HCT116 (cell line): Measurements from ENCODE around the gene GSTO1. TPM values are rescaled to one million over a fixed set of nuclear protein-coding genes. Genes with fewer than 3 reads are reported as not detected.

Experiments
- ATAC-seq: fragments of 200-7000 bp; cut with Tn5 transposase; 2 replicates; pipeline ENCODE4 v1.9.1; 2020; ENCODE audit warnings: mild to moderate bottlenecking, moderate library complexity
- BruUV-seq: library from RNA; stranded (reverse); fragments of 400-500 nt; replicated peaks from 2 replicates; lab custom pipeline; 2021; lab: Mats Ljungman, UMichigan
- CTCF ChIA-PET: fragments of 300-600 bp; sonication (Branson Sonifier 250); formaldehyde crosslinking; loops from one replicate; lab custom pipeline; 2021; ENCODE audit warnings: antibody characterized with exemption; lab: Charles Lee
- POLR2A ChIA-PET: fragments of 300-600, 350-600 bp; sonication (Branson Sonifier 250); formaldehyde crosslinking; loops from one replicate; lab custom pipeline; 2021; ENCODE audit warnings: antibody characterized with exemption; lab: Charles Lee
- RAD21 ChIA-PET, 2 experiments: fragments of 300-600 bp; sonication (Branson Sonifier 250); formaldehyde crosslinking; loops; one replicate each; lab custom pipeline; 2023; ENCODE audit warnings: low total read pairs in 2 of 2; ENCODE audit not compliant: uncharacterized antibody in 2 of 2, unreplicated experiment in 2 of 2, low non-redundant PET in 1 of 2; lab: Charles Lee
- DNase-seq: peaks from one replicate; pipeline ENCODE4 v3.0.0-alpha.2; 2010; ENCODE audit warnings: low read depth, low spot score
- H2AFZ ChIP-seq: fragments of 200-600 bp; shearing (Covaris generic), sonication (generic); 2 replicates; pipeline ENCODE4 v1.6.1; 2017; ENCODE audit warnings: low read depth, mixed run types, mixed read lengths, antibody characterized with exemption, low read length; ENCODE audit not compliant: poor library complexity, severe bottlenecking
- H3K27ac ChIP-seq: 2 replicates; pipeline ENCODE4 v1.5.1; 2012; ENCODE audit warnings: low read depth, low read length
- H3K27me3 ChIP-seq: fragments of 200-600 bp; sonication (generic); 2 replicates; pipeline ENCODE4 v1.6.1; 2016; ENCODE audit warnings: mixed run types, low read length, mixed read lengths; ENCODE audit not compliant: insufficient read depth
- H3K36me3 ChIP-seq, 2 experiments: fragments of 200-500 bp in 1 of 2; fragments of 200-600 bp in 1 of 2; sonication (Bioruptor generic) in 1 of 2; sonication (generic) in 1 of 2; 2 replicates each; pipeline versions ENCODE4 v1.5.1 to v1.6.1; 2014 to 2016; ENCODE audit warnings: low read length in 2 of 2, inconsistent platforms in 1 of 2, mixed read lengths in 1 of 2, mixed run types in 1 of 2; ENCODE audit not compliant: insufficient read depth in 2 of 2, control insufficient read depth in 1 of 2
- H3K4me1 ChIP-seq, 2 experiments: fragments of 200-600 bp in 1 of 2; sonication (generic) in 1 of 2; 2 replicates each; pipeline versions ENCODE4 v1.5.1 to v1.6.1; 2012 to 2017; ENCODE audit warnings: low read length in 2 of 2, inconsistent platforms in 1 of 2, mild to moderate bottlenecking in 1 of 2, mixed read lengths in 1 of 2, mixed run types in 1 of 2, moderate library complexity in 1 of 2; ENCODE audit not compliant: insufficient read depth in 2 of 2, control insufficient read depth in 1 of 2
- H3K4me2 ChIP-seq: fragments of 200-600 bp; sonication (generic); 2 replicates; pipeline ENCODE4 v1.6.1; 2017; ENCODE audit warnings: mixed run types, low read length, mixed read lengths
- H3K4me3 ChIP-seq, 2 experiments: fragments of 200-600 bp in 1 of 2; sonication (generic) in 1 of 2; replicated peaks in 1 of 2; 2 replicates each; pipeline ENCODE4 v1.5.1; 2011 to 2016; ENCODE audit warnings: low read length in 2 of 2, control low read depth in 1 of 2, low read depth in 1 of 2, mild to moderate bottlenecking in 1 of 2, mixed read lengths in 1 of 2, mixed run types in 1 of 2
- H3K79me2 ChIP-seq: fragments of 200-600 bp; sonication (generic); 2 replicates; pipeline ENCODE4 v1.6.1; 2017; ENCODE audit warnings: mild to moderate bottlenecking, mixed run types, low read length, moderate library complexity, mixed read lengths; ENCODE audit not compliant: insufficient read depth
- H3K9ac ChIP-seq: fragments of 200-600 bp; sonication (generic); 2 replicates; pipeline ENCODE4 v1.6.1; 2016; ENCODE audit warnings: low read length, mixed read lengths
- H3K9me2 ChIP-seq: fragments of 200-600 bp; sonication (generic), shearing (Covaris generic); 2 replicates; pipeline ENCODE4 v1.6.1; 2017; ENCODE audit warnings: mixed run types, mild to moderate bottlenecking, moderate library complexity; ENCODE audit not compliant: insufficient read depth
- H3K9me3 ChIP-seq, 2 experiments: fragments of 200-500 bp in 1 of 2; fragments of 200-600 bp in 1 of 2; sonication (Bioruptor generic) in 1 of 2; sonication (generic) in 1 of 2; 2 replicates each; pipeline ENCODE4 v1.6.1; 2014 to 2017; ENCODE audit warnings: low read length in 2 of 2, mixed read lengths in 2 of 2, inconsistent platforms in 1 of 2, low read depth in 1 of 2, mild to moderate bottlenecking in 1 of 2, mixed run types in 1 of 2, moderate library complexity in 1 of 2; ENCODE audit not compliant: control insufficient read depth in 1 of 2, insufficient read depth in 1 of 2
- H4K20me1 ChIP-seq: fragments of 200-600 bp; sonication (generic), shearing (Covaris generic); 2 replicates; pipeline ENCODE4 v1.6.1; 2017; ENCODE audit warnings: mixed run types, mild to moderate bottlenecking, moderate library complexity; ENCODE audit not compliant: insufficient read depth
- CBX3 ChIP-seq: IDR thresholded peaks from 2 replicates; pipeline ENCODE4 v1.6.1; 2012; ENCODE audit warnings: low read depth
- CTCF ChIP-seq, 3 experiments: fragments of 200-600 bp in 1 of 3; sonication (generic) in 1 of 3; IDR thresholded peaks in 2 of 3; conservative IDR thresholded peaks in 1 of 3; 2 replicates each; pipeline ENCODE4 v1.5.1; 2012 to 2017; ENCODE audit warnings: low read depth in 2 of 3, low read length in 2 of 3, antibody characterized with exemption in 1 of 3, borderline replicate concordance in 1 of 3, control low read depth in 1 of 3, mild to moderate bottlenecking in 1 of 3, mixed read lengths in 1 of 3, mixed run types in 1 of 3, moderate library complexity in 1 of 3; ENCODE audit not compliant: insufficient read depth in 1 of 3
- EGR1 ChIP-seq: IDR thresholded peaks from 2 replicates; pipeline ENCODE4 v1.6.1; 2012; ENCODE audit warnings: low read depth
- EZH2phosphoT487 ChIP-seq: fragments of 200-600 bp; IDR thresholded peaks from 2 replicates; pipeline ENCODE4 v1.6.1; 2018; ENCODE audit warnings: antibody characterized with exemption, borderline replicate concordance
- RAD21 ChIP-seq: IDR thresholded peaks from 2 replicates; pipeline ENCODE4 v1.6.1; 2012; ENCODE audit warnings: low read depth, mild to moderate bottlenecking
- SP1 ChIP-seq: IDR thresholded peaks from 2 replicates; pipeline ENCODE4 v1.6.1; 2012; ENCODE audit warnings: low read depth
- intact Hi-C: fragments of 100-400 bp; cut with micrococcal nuclease; formaldehyde crosslinking; loops from 2 replicates; pipeline ENCODE4 v1.10.0; 2022
- total RNA-seq: library from RNA; stranded (reverse); gene quantifications from one replicate; pipeline ENCODE4 v1.2.1, GENCODE V29; 2021; ENCODE audit not compliant: unreplicated experiment

The GSTO1 gene
- total RNA-seq, 1 experiment from 2014 or later, result 179 TPM

GRCh38 chr10:104300736-104301292 lies 46.1 kb downstream of the GSTO1 start:
- no peaks in the 10 kb centered on the region for H4K20me1 ChIP-seq
- ChIA-PET CTCF (no interaction called here), POLR2A (no interaction called here), RAD21 (no interaction called here)
- intact Hi-C loops, result no loop called here
- BruUV-seq, result no TSS peak
- ATAC-seq, result no peak
- H3K9me2 ChIP-seq, result no peaks in the 10 kb centered on the region
- H2AFZ ChIP-seq, result no peak overlapping the region
- no peak overlapping the region for H3K4me3 ChIP-seq
- no peak overlapping the region for H3K4me2 ChIP-seq
- no peak for TF ChIP-seq SP1
- no peak for TF ChIP-seq RAD21
- no peak for TF ChIP-seq EZH2phosphoT487
- no peak for TF ChIP-seq CBX3
- TF ChIP-seq CTCF (IDR thresholded peaks at IDR 0.05 in 2 of 3, conservative IDR thresholded peaks at IDR 0.05 in 1 of 3; ENCODE audit: borderline replicate concordance in 1 of 3, insufficient read depth in 1 of 3, low read depth in 2 of 3, low read length in 2 of 3), result no peak
- no peak for TF ChIP-seq EGR1
- H3K9me3 ChIP-seq, result no peaks in the 10 kb centered on the region
- no peak for DNase-seq
- no peak overlapping the region for H3K9ac ChIP-seq
- no peaks in the 10 kb centered on the region; the same call in 1 of the 2 replicates for H3K79me2 ChIP-seq
- H3K27me3 ChIP-seq, result no peaks in the 10 kb centered on the region
- H3K4me1 ChIP-seq, result peaks cover 0 to 2% of the 10 kb centered on the region in 2 experiments; a peak in 1 of 4 replicates
- H3K36me3 ChIP-seq, result peaks cover 7 to 31% of the 10 kb centered on the region in 2 experiments; a peak in 2 of 4 replicates
- H3K27ac ChIP-seq, result no peak overlapping the region
